ENCODE results near the gene PCDHGB7.

Gene PCDHGB7

GRCh38 chr5:141417494-141418172 is at the start of gene PCDHGB7:
TSS of gene PCDHGB7 (plus strand) at chr5:141417677. CDS start at chr5:141417860, 183 bp downstream.
- peak; percentile 36; the same call in 1 of the 2 replicates for TF ChIP-seq CTCF (IDR thresholded peaks at IDR 0.05)

GRCh38 chr5:141369994-141370848 is 47.3 kb upstream of the PCDHGB7 start, which contains the start of gene PCDHGB3:
TSS of gene PCDHGB3 (plus strand) at chr5:141370242. CDS start at chr5:141370395, 153 bp downstream.
- no peak for TF ChIP-seq CTCF (IDR thresholded peaks at IDR 0.05)

GRCh38 chr5:141371572-141372475 is 45.7 kb upstream of the PCDHGB7 start:
- no peak for TF ChIP-seq CTCF (IDR thresholded peaks at IDR 0.05)

- peak; percentile 27; the same call in 1 of the 2 replicates for TF ChIP-seq CTCF (IDR thresholded peaks at IDR 0.05)
These were observed 43.7 kb upstream of the PCDHGB7 start, which contains the start of gene PCDHGA6 for GRCh38 chr5:141373673-141374317. TSS of gene PCDHGA6 (plus strand) at chr5:141373891. CDS start at chr5:141374084, 193 bp downstream.

- TF ChIP-seq CTCF (IDR thresholded peaks at IDR 0.05) = no peak
These were observed 42.9 kb upstream of the PCDHGB7 start for GRCh38 chr5:141374627-141375026.

- peak; percentile 46 for TF ChIP-seq CTCF (IDR thresholded peaks at IDR 0.05)
These were observed 34.8 kb upstream of the PCDHGB7 start, which contains the start of gene PCDHGA7 for GRCh38 chr5:141382469-141383294. TSS of gene PCDHGA7 (plus strand) at chr5:141382742. CDS start at chr5:141382900, 158 bp downstream.

Measured in LNCAP (cell line).